ENCODE measurements around the gene ARL4D.

ARL4D gene

DNA sequence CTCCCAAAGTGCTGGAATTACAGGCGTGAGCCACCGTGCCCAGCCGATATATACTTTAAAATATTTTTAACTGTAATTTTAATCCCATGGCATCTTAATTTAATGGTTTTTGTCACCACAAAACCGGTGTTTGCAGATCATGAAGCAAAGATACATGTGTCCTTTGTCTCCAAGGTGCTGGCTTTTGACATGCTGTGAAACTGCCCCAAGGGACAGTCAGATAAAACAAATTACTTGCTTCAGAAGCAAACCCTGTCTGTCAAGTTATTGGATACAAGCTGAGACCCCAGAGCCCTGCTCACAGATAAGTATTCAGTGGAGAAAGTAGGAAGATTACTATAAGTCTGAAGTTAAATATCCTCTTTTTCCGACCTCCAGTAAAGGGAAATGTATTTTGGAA, 39.8 kb downstream of the ARL4D start:
- H3K9me3 ChIP-seq (ENCODE audit: low read length) = no peaks in the 10 kb centered on the region
- no peaks in the 10 kb centered on the region for H3K79me2 ChIP-seq (ENCODE audit: insufficient read depth, low read length)
- TF ChIP-seq, protein P1, sequence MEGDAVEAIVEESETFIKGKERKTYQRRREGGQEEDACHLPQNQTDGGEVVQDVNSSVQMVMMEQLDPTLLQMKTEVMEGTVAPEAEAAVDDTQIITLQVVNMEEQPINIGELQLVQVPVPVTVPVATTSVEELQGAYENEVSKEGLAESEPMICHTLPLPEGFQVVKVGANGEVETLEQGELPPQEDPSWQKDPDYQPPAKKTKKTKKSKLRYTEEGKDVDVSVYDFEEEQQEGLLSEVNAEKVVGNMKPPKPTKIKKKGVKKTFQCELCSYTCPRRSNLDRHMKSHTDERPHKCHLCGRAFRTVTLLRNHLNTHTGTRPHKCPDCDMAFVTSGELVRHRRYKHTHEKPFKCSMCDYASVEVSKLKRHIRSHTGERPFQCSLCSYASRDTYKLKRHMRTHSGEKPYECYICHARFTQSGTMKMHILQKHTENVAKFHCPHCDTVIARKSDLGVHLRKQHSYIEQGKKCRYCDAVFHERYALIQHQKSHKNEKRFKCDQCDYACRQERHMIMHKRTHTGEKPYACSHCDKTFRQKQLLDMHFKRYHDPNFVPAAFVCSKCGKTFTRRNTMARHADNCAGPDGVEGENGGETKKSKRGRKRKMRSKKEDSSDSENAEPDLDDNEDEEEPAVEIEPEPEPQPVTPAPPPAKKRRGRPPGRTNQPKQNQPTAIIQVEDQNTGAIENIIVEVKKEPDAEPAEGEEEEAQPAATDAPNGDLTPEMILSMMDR (IDR thresholded peaks at IDR 0.05; ENCODE audit: low read length) = no peak
- no peak for TF ChIP-seq EZH2 (IDR thresholded peaks at IDR 0.05; ENCODE audit: borderline replicate concordance, low read length)
- no peaks in the 10 kb centered on the region for H3K9me2 ChIP-seq (ENCODE audit: low read depth, low read length)
- no peak overlapping the region for H2AFZ ChIP-seq (ENCODE audit: low read length)
- no peaks in the 10 kb centered on the region for H4K20me1 ChIP-seq (ENCODE audit: insufficient read depth, low read length)
- no peaks in the 10 kb centered on the region for H3F3A ChIP-seq (ENCODE audit: insufficient read depth, low read length)
- H3K27ac ChIP-seq (ENCODE audit: low read depth, low read length, poor library complexity, severe bottlenecking) = no peak overlapping the region
- no peak overlapping the region for H3K4me2 ChIP-seq (ENCODE audit: low read length)
- H3K27me3 ChIP-seq (ENCODE audit: insufficient read depth, low read length) = no peaks in the 10 kb centered on the region
- no peaks in the 10 kb centered on the region for H3K4me1 ChIP-seq (ENCODE audit: insufficient read depth, low read length, severe bottlenecking)
- no peak overlapping the region for H3K9ac ChIP-seq (ENCODE audit: low read length)
- no peaks in the 10 kb centered on the region for H3K36me3 ChIP-seq (ENCODE audit: insufficient read depth, low read length)
- no peak overlapping the region for H3K4me3 ChIP-seq (ENCODE audit: low read depth, low read length, poor library complexity, severe bottlenecking)

DNA sequence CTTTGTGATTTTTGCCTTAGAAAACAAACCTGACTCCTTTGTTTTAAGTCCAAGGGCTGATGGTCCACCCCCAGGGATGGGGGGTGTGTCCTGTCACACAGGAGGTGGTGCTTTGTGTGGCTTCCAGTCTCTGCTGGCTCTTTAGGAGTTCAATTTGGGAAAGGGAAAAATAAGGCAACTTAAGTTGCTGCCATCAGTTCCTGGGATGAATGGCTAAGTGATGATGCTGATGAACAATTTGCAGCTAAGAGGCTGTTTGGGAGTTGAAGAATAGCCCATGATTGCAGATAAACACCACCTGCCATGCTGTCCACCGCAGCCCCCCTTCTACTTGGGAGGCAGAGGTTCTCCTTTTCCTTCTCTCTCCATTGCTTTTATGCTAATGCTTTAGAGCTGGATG, 40.2 kb downstream of the ARL4D start:
- H3K27me3 ChIP-seq (ENCODE audit: insufficient read depth, low read length) = no peaks in the 10 kb centered on the region
- no peak overlapping the region for H3K4me2 ChIP-seq (ENCODE audit: low read length)
- no peaks in the 10 kb centered on the region for H3K79me2 ChIP-seq (ENCODE audit: insufficient read depth, low read length)
- no peaks in the 10 kb centered on the region for H3K4me1 ChIP-seq (ENCODE audit: insufficient read depth, low read length, severe bottlenecking)
- no peaks in the 10 kb centered on the region for H3K9me3 ChIP-seq (ENCODE audit: low read length)
- H3K9ac ChIP-seq (ENCODE audit: low read length) = no peak overlapping the region
- TF ChIP-seq, protein P1 (IDR thresholded peaks at IDR 0.05; ENCODE audit: low read length) = no peak
- TF ChIP-seq EZH2 (IDR thresholded peaks at IDR 0.05; ENCODE audit: borderline replicate concordance, low read length) = no peak
- H2AFZ ChIP-seq (ENCODE audit: low read length) = no peak overlapping the region
- no peaks in the 10 kb centered on the region for H3F3A ChIP-seq (ENCODE audit: insufficient read depth, low read length)
- no peaks in the 10 kb centered on the region for H4K20me1 ChIP-seq (ENCODE audit: insufficient read depth, low read length)
- no peak overlapping the region for H3K4me3 ChIP-seq (ENCODE audit: low read depth, low read length, poor library complexity, severe bottlenecking)
- no peaks in the 10 kb centered on the region for H3K9me2 ChIP-seq (ENCODE audit: low read depth, low read length)
- H3K36me3 ChIP-seq (ENCODE audit: insufficient read depth, low read length) = no peaks in the 10 kb centered on the region
- no peak overlapping the region for H3K27ac ChIP-seq (ENCODE audit: low read depth, low read length, poor library complexity, severe bottlenecking)

DNA sequence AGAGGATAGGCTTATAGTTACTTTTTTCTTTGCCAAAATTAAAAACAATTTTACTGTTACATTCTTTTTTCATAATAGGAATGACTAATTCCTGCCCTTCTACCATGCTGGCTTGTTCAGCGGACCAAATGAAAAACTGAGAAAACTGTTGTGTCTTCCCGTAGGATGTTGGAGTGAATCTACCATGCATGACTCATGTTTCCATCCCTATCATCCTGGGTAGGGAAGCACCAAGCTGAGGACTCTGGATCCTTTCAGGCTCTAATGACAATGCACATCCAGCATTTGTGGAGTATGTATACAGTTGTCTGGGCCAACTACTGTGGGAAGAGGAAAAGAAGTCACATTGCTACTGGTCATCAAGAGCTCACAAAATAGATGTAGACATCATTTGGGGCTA, 43.9 kb downstream of the ARL4D start:
- Histone ChIP-seq H3K4me1 (ENCODE audit: insufficient read depth, low read length, severe bottlenecking) (no peaks in the 10 kb centered on the region), H3K36me3 (ENCODE audit: insufficient read depth, low read length) (no peaks in the 10 kb centered on the region), H3K9ac (ENCODE audit: low read length) (no peak overlapping the region), H3K4me2 (ENCODE audit: low read length) (no peak overlapping the region), H3K9me2 (ENCODE audit: low read depth, low read length) (no peaks in the 10 kb centered on the region), H3F3A (ENCODE audit: insufficient read depth, low read length) (no peaks in the 10 kb centered on the region), H4K20me1 (ENCODE audit: insufficient read depth, low read length) (no peaks in the 10 kb centered on the region), H3K27me3 (ENCODE audit: insufficient read depth, low read length) (no peaks in the 10 kb centered on the region), H3K79me2 (ENCODE audit: insufficient read depth, low read length) (no peaks in the 10 kb centered on the region), H3K9me3 (ENCODE audit: low read length) (no peaks in the 10 kb centered on the region), H3K27ac (ENCODE audit: low read depth, low read length, poor library complexity, severe bottlenecking) (no peak overlapping the region), H3K4me3 (ENCODE audit: low read depth, low read length, poor library complexity, severe bottlenecking) (no peak overlapping the region), H2AFZ (ENCODE audit: low read length) (no peak overlapping the region)
- TF ChIP-seq, protein P1 (IDR thresholded peaks at IDR 0.05; ENCODE audit: low read length) = no peak
- TF ChIP-seq EZH2 (IDR thresholded peaks at IDR 0.05; ENCODE audit: borderline replicate concordance, low read length) = no peak
